ENCODE data around the gene ZBTB8OS. TPM values are rescaled to one million over a fixed set of nuclear protein-coding genes. Genes with fewer than 3 reads are reported as not detected.

ZBTB8OS gene
- total RNA-seq, 1 experiment from 2014 or later = 49.2 TPM

- POLR2A ChIA-PET = interaction anchor here (1.5 kb wide), 1 partner anchor 11 kb away, joined by 4 read pairs; the partner anchor contains the start of gene RBBP4
Measured at GRCh38 chr1:32639489-32640075, 10.8 kb downstream of the ZBTB8OS start.

More at GRCh38 chr1:32639489-32640075, 10.8 kb downstream of the ZBTB8OS start:
- DNase-seq (ENCODE audit: low read depth, low spot score) (no peak), ATAC-seq (no peak)
- TF ChIP-seq SP1 (IDR thresholded peaks at IDR 0.05; ENCODE audit: low read depth) (no peak), ZBTB33 (IDR thresholded peaks at IDR 0.05; ENCODE audit: extremely low read depth, insufficient replicate concordance, low read length) (no peak), YY1 (IDR thresholded peaks at IDR 0.05; ENCODE audit: extremely low read depth, insufficient replicate concordance, low read depth, low read length) (no peak), SIN3A (IDR thresholded peaks at IDR 0.05; ENCODE audit: low read depth) (no peak), JUND (IDR thresholded peaks at IDR 0.05) (no peak), EGR1 (IDR thresholded peaks at IDR 0.05; ENCODE audit: low read depth) (no peak), FOSL1 (IDR thresholded peaks at IDR 0.05; ENCODE audit: low read depth) (no peak), CBX3 (IDR thresholded peaks at IDR 0.05; ENCODE audit: low read depth) (no peak), EZH2phosphoT487 (IDR thresholded peaks at IDR 0.05; ENCODE audit: borderline replicate concordance) (no peak), POLR2A (IDR thresholded peaks at IDR 0.05; ENCODE audit: borderline replicate concordance, extremely low read depth, insufficient read depth, insufficient read length) (no peak), SRF (IDR thresholded peaks at IDR 0.05; ENCODE audit: low read depth) (no peak), CEBPB (IDR thresholded peaks at IDR 0.05; ENCODE audit: low read depth) (no peak), RAD21 (IDR thresholded peaks at IDR 0.05; ENCODE audit: low read depth) (no peak), POLR2AphosphoS5 (IDR thresholded peaks at IDR 0.05; ENCODE audit: low read depth, low read length) (no peak), TCF7L2 (IDR thresholded peaks at IDR 0.05; ENCODE audit: borderline replicate concordance, extremely low read depth, insufficient read depth, insufficient read length) (no peak), REST (IDR thresholded peaks at IDR 0.05; ENCODE audit: low read depth) (no peak), ZNF274 (IDR thresholded peaks at IDR 0.05; ENCODE audit: low read depth, low read length) (no peak), ELF1 (IDR thresholded peaks at IDR 0.05; ENCODE audit: borderline replicate concordance, low read depth) (no peak), EZH2 (IDR thresholded peaks at IDR 0.05) (no peak), MAX (IDR thresholded peaks at IDR 0.05) (no peak)
- ChIA-PET CTCF (no interaction called here), RAD21 (ENCODE audit: low non-redundant PET in 1 of 2, low total read pairs in 2 of 2, uncharacterized antibody in 2 of 2, unreplicated experiment in 2 of 2) (no interaction called here)
- no peak overlapping the region for H2AFZ ChIP-seq (ENCODE audit: low read depth, low read length, poor library complexity, severe bottlenecking)
- no TSS peak for BruUV-seq (replicated peaks)
- H3K27ac ChIP-seq (ENCODE audit: low read depth, low read length) = no peak overlapping the region
- no peak overlapping the region for H3K9ac ChIP-seq (ENCODE audit: low read length)
- intact Hi-C loops (cut with micrococcal nuclease) = no loop called here
- no peak overlapping the region for H3K4me3 ChIP-seq (replicated peaks in 1 of 2; ENCODE audit: low read depth in 1 of 2, low read length in 2 of 2)
- no peaks in the 10 kb centered on the region; a peak in 1 of 4 replicates for H3K36me3 ChIP-seq (ENCODE audit: control insufficient read depth in 1 of 2, insufficient read depth in 2 of 2, low read length in 2 of 2)
- H3K4me2 ChIP-seq (ENCODE audit: low read length) = no peak overlapping the region
- no peaks in the 10 kb centered on the region for H3K9me3 ChIP-seq (ENCODE audit: control insufficient read depth in 1 of 2, insufficient read depth in 1 of 2, low read depth in 1 of 2, low read length in 2 of 2)
- H3K79me2 ChIP-seq (ENCODE audit: insufficient read depth, low read length) = peaks cover 91% of the 10 kb centered on the region
- H3K4me1 ChIP-seq (ENCODE audit: control insufficient read depth in 1 of 2, insufficient read depth in 2 of 2, low read length in 2 of 2) = no peaks in the 10 kb centered on the region
- H3K9me2 ChIP-seq (ENCODE audit: insufficient read depth) = no peaks in the 10 kb centered on the region
- no peaks in the 10 kb centered on the region for H4K20me1 ChIP-seq (ENCODE audit: insufficient read depth)
- no peaks in the 10 kb centered on the region for H3K27me3 ChIP-seq (ENCODE audit: insufficient read depth, low read length)

Data from HCT116 (cell line).